Gastrocnemius medialis (tissue), 4 donors: Measurements from ENCODE around the gene SPRYD3. TPM values are rescaled to one million over a fixed set of nuclear protein-coding genes. Genes with fewer than 3 reads are reported as not detected.

Experiments
- ATAC-seq, 2 donors: fragments of 150-250 bp; one replicate each; pipeline ENCODE4 v1.9.1; 2016
- DNase-seq, 2 donors: peaks; one replicate each; pipeline ENCODE4 v3.0.0-alpha.2; 2019
- H3K27ac ChIP-seq, 4 donors: fragments of 200-600 bp; sonication (generic); 1 replicate in 1 of 4; 2 replicates in 3 of 4; pipeline ENCODE4 v1.5.1; 2016 to 2018; ENCODE audit warnings: mild to moderate bottlenecking in 2 of 4, moderate library complexity in 1 of 4
- H3K27me3 ChIP-seq, 3 donors: fragments of 200-600 bp; sonication (generic) in 2 of 3; 1 replicate in 1 of 3; 2 replicates in 2 of 3; pipeline versions ENCODE4 v1.5.1 to v1.6.0; 2016 to 2019; ENCODE audit warnings: mild to moderate bottlenecking in 1 of 3, moderate library complexity in 1 of 3
- H3K36me3 ChIP-seq, 2 donors: fragments of 200-600 bp; sonication (generic) in 1 of 2; one replicate each; pipeline ENCODE4 v1.5.1; 2017 to 2018
- H3K4me1 ChIP-seq, 2 donors: fragments of 200-600 bp; sonication (generic) in 1 of 2; one replicate each; pipeline ENCODE4 v1.5.1; 2016 to 2017; ENCODE audit warnings: mild to moderate bottlenecking in 2 of 2
- H3K4me3 ChIP-seq, 4 donors: fragments of 200-600 bp; sonication (generic) in 3 of 4; 1 replicate in 1 of 4; 2 replicates in 3 of 4; pipeline ENCODE4 v1.5.1; 2016 to 2019; ENCODE audit warnings: mild to moderate bottlenecking in 2 of 4
- H3K9me3 ChIP-seq, 3 donors: fragments of 200-600 bp; sonication (generic) in 2 of 3; 1 replicate in 1 of 3; 2 replicates in 2 of 3; pipeline ENCODE4 v1.5.1; 2016 to 2019
- CTCF ChIP-seq, 5 experiments: fragments of 450-650 bp in 3 of 5; fragments of 200-600 bp in 2 of 5; sonication (generic) in 2 of 5; IDR thresholded peaks in 4 of 5; conservative IDR thresholded peaks in 1 of 5; 1 replicate in 4 of 5; 2 replicates in 1 of 5; pipeline ENCODE4 v1.5.1; 2016 to 2019; ENCODE audit warnings: antibody characterized with exemption in 5 of 5, mild to moderate bottlenecking in 3 of 5, moderate library complexity in 3 of 5
- POLR2A ChIP-seq, 2 donors: fragments of 450-650 bp; IDR thresholded peaks; one replicate each; pipeline ENCODE4 v1.6.1; 2017; ENCODE audit warnings: antibody characterized with exemption in 2 of 2, mild to moderate bottlenecking in 2 of 2, moderate library complexity in 2 of 2
- in situ Hi-C, 4 donors: fragments of 200-750 bp; cut with MboI; loops; one replicate each; pipeline versions ENCODE4 v1.15.0 to v1.8.0; 2017; ENCODE audit warnings: low sequenced_read_pairs in 4 of 4
- intact Hi-C: fragments of 100-400 bp; cut with DNase I; formaldehyde crosslinking; loops from one replicate; pipeline ENCODE4 v1.15.1; 2023; ENCODE audit warnings: low total_unique reads
- total RNA-seq, 4 donors: library from RNA; depleted of rRNA; stranded (reverse); fragments of >200 nt; gene quantifications; one replicate each; pipeline versions ENCODE4 v1.1.0 to v1.2.3, GENCODE V29; 2016

Gene SPRYD3
- total RNA-seq, 4 donors from 2014 or later: 15.9 to 29.5 (median 25.5) TPM

- Histone ChIP-seq H3K9me3 (no peaks in the 10 kb centered on the region), H3K4me3 (peak overlapping the region; percentile 83 to 97 (median 95)), H3K27ac (peak overlapping the region; percentile 99 to 100 (median 100)), H3K36me3 (peaks cover 0 to 9% of the 10 kb centered on the region in 2 donors), H3K4me1 (peaks cover 53 to 67% of the 10 kb centered on the region in 2 donors), H3K27me3 (no peaks in the 10 kb centered on the region)
- in situ Hi-C loops (loop anchor here in 1 of 4 donors (25.0 kb wide), 1 partner anchor 136 kb away; the partner anchor contains the start of genes CSAD and ZNF740), intact Hi-C loops (loop anchor here (10.0 kb wide), 1 partner anchor 404 kb away; the partner anchor contains the start of gene PCBP2)
- TF ChIP-seq POLR2A (IDR thresholded peaks at IDR 0.05) (peak; percentile 93 to 94), CTCF (IDR thresholded peaks at IDR 0.05 in 4 of 5, conservative IDR thresholded peaks at IDR 0.05 in 1 of 5) (peak; percentile 50 to 79 (median 71))
- ATAC-seq (peak; percentile 22 to 35), DNase-seq (peak; percentile 97 to 98)
Measured at GRCh38 chr12:53051058-53051880, 27.9 kb downstream of the SPRYD3 start.

GRCh38 chr12:53050426-53051057 lies 28.6 kb downstream of the SPRYD3 start:
- H3K4me1 ChIP-seq: peaks cover 59 to 74% of the 10 kb centered on the region in 2 donors
- DNase-seq: no peak

GRCh38 chr12:53049571-53050318 lies 29.4 kb downstream of the SPRYD3 start, which contains the start of gene TNS2:
TNS2 (plus strand) TSS chr12:53050065; CDS start chr12:53050186, 121 bp downstream.
- Histone ChIP-seq H3K36me3 (no peaks in the 10 kb centered on the region), H3K4me1 (peaks cover 59 to 72% of the 10 kb centered on the region in 2 donors), H3K9me3 (no peaks in the 10 kb centered on the region), H3K4me3 (peak within 1 kb of the TSS; percentile 83 to 97 (median 95)), H3K27me3 (no peaks in the 10 kb centered on the region), H3K27ac (peak within 1 kb of the TSS; percentile 99 to 100 (median 100))
- DNase-seq (peak; percentile 91 to 95), ATAC-seq (peak; percentile 20 to 22)
- TF ChIP-seq POLR2A (IDR thresholded peaks at IDR 0.05): peak; percentile 87 to 90
- TF ChIP-seq CTCF (IDR thresholded peaks at IDR 0.05 in 4 of 5, conservative IDR thresholded peaks at IDR 0.05 in 1 of 5): no peak
- intact Hi-C loops (loop anchor here (5.0 to 10.0 kb wide), 3 partner anchors 405 to 1007 kb away; partner anchors contain the start of gene PCBP2), in situ Hi-C loops (loop anchor here in 1 of 4 donors (25.0 kb wide), 1 partner anchor 138 kb away; the partner anchor contains the start of genes CSAD and ZNF740)

More at GRCh38 chr12:53050426-53051057, 28.6 kb downstream of the SPRYD3 start:
- in situ Hi-C loops (loop anchor here in 1 of 4 donors (25.0 kb wide), 1 partner anchor 137 kb away; the partner anchor contains the start of genes CSAD and ZNF740), intact Hi-C loops (loop anchor here (10.0 kb wide), 1 partner anchor 404 kb away; the partner anchor contains the start of gene PCBP2)
- H3K27ac ChIP-seq: peak overlapping the region; percentile 99 to 100 (median 100)
- peak overlapping the region; percentile 83 to 97 (median 95) for H3K4me3 ChIP-seq
- H3K9me3 ChIP-seq: no peaks in the 10 kb centered on the region
- TF ChIP-seq CTCF (IDR thresholded peaks at IDR 0.05 in 4 of 5, conservative IDR thresholded peaks at IDR 0.05 in 1 of 5) (no peak), POLR2A (IDR thresholded peaks at IDR 0.05) (no peak)
- no peaks in the 10 kb centered on the region for H3K27me3 ChIP-seq
- peaks cover 0 to 4% of the 10 kb centered on the region in 2 donors for H3K36me3 ChIP-seq
- no peak for ATAC-seq
